Hematopoietic multipotent progenitor cell treated with erythropoietin and hydrocortisone succinate and interleukin-3 and kit ligand, for 17 days (in vitro differentiated cells): ENCODE data around the gene STKLD1.

Source experiments
- DNase-seq: peaks from one replicate; pipeline ENCODE4 v3.0.0-alpha.2; 2015; ENCODE audit warnings: low spot score

Gene STKLD1

GRCh38 chr9:133417541-133418461 lies 41.6 kb downstream of the STKLD1 start, which contains the start of gene REXO4:
Gene REXO4 (minus strand): TSS chr9:133418010. CDS start chr9:133417844, 166 bp downstream.
- DNase-seq: peak; percentile 72

GRCh38 chr9:133419005-133419404 lies 42.8 kb downstream of the STKLD1 start:
- peak; percentile 8 for DNase-seq

GRCh38 chr9:133420392-133420827 lies 44.2 kb downstream of the STKLD1 start:
- DNase-seq: no peak

GRCh38 chr9:133421615-133422542 lies 45.7 kb downstream of the STKLD1 start, which contains the start of gene ADAMTS13:
Gene ADAMTS13 (plus strand): TSS chr9:133422367. CDS start chr9:133422444, 77 bp downstream.
- DNase-seq: no peak

GRCh38 chr9:133423216-133423615 lies 47.0 kb downstream of the STKLD1 start:
- DNase-seq: no peak

GRCh38 chr9:133424187-133424586 lies 48.0 kb downstream of the STKLD1 start:
- no peak for DNase-seq

GRCh38 chr9:133425049-133425632 lies 49.0 kb downstream of the STKLD1 start:
- DNase-seq: no peak

- no peak for DNase-seq
These were observed 49.8 kb downstream of the STKLD1 start for GRCh38 chr9:133426011-133426410.

GRCh38 chr9:133427658-133428348 lies 51.6 kb downstream of the STKLD1 start:
- no peak for DNase-seq

GRCh38 chr9:133428617-133429101 lies 52.5 kb downstream of the STKLD1 start:
- DNase-seq: no peak

- DNase-seq: no peak
These were observed 53.0 kb downstream of the STKLD1 start for GRCh38 chr9:133429214-133429613.

GRCh38 chr9:133429641-133430161 lies 53.5 kb downstream of the STKLD1 start:
- no peak for DNase-seq

- no peak for DNase-seq
These were observed 54.1 kb downstream of the STKLD1 start for GRCh38 chr9:133430244-133430643.

GRCh38 chr9:133433351-133433843 lies 57.2 kb downstream of the STKLD1 start:
- no peak for DNase-seq

GRCh38 chr9:133436681-133437080 lies 60.5 kb downstream of the STKLD1 start:
- DNase-seq: no peak

- no peak for DNase-seq
These were observed 61.8 kb downstream of the STKLD1 start for GRCh38 chr9:133437753-133438531.

GRCh38 chr9:133439337-133439736 lies 63.2 kb downstream of the STKLD1 start:
- DNase-seq: no peak

GRCh38 chr9:133440874-133441273 lies 64.7 kb downstream of the STKLD1 start:
- no peak for DNase-seq

GRCh38 chr9:133441571-133441970 lies 65.4 kb downstream of the STKLD1 start:
- DNase-seq: no peak

GRCh38 chr9:133443248-133443647 lies 67.1 kb downstream of the STKLD1 start:
- DNase-seq: no peak
